Effector memory CD4-positive, alpha-beta T cell (primary cell): ENCODE measurements around the gene DEDD.
A peak's percentile ranks its signal among the peaks of the same experiment; 100 is the strongest.

ENCODE experiments used
- DNase-seq, 3 donors: peaks; one replicate each; pipeline ENCODE4 v3.0.0-alpha.2; 2020
- H3K27ac ChIP-seq: 2 replicates; pipeline ENCODE4 v1.7.0; 2013; ENCODE audit warnings: mild to moderate bottlenecking, low read length, moderate library complexity; ENCODE audit not compliant: insufficient read depth, poor library complexity, severe bottlenecking
- H3K27me3 ChIP-seq: replicated peaks from 2 replicates; pipeline ENCODE4 v1.7.0; 2013; ENCODE audit warnings: mild to moderate bottlenecking, low read length; ENCODE audit not compliant: insufficient read depth, control insufficient read depth, poor library complexity, severe bottlenecking
- H3K36me3 ChIP-seq: 2 replicates; pipeline ENCODE4 v1.7.0; 2013; ENCODE audit warnings: mild to moderate bottlenecking, low read length, moderate library complexity; ENCODE audit not compliant: control insufficient read depth, insufficient read depth
- H3K4me1 ChIP-seq: 2 replicates; pipeline ENCODE4 v1.7.0; 2013; ENCODE audit warnings: low read length, mild to moderate bottlenecking; ENCODE audit not compliant: control insufficient read depth, insufficient read depth, poor library complexity, severe bottlenecking
- H3K4me3 ChIP-seq: 2 replicates; pipeline ENCODE4 v1.7.0; 2013; ENCODE audit warnings: low read length, low read depth, mild to moderate bottlenecking; ENCODE audit not compliant: insufficient read depth, poor library complexity, severe bottlenecking
- H3K9me3 ChIP-seq: 2 replicates; pipeline ENCODE4 v1.7.0; 2013; ENCODE audit warnings: mild to moderate bottlenecking, low read length, moderate library complexity; ENCODE audit not compliant: control insufficient read depth

DEDD gene

GRCh38 chr1:161153682-161154337, 21.3 kb upstream of the DEDD start, which contains the start of gene UFC1:
UFC1 (plus strand) TSS chr1:161153978; CDS start chr1:161153998, 20 bp downstream.
- Histone ChIP-seq H3K9me3 (no peaks in the 10 kb centered on the region), H3K4me3 (peak within 1 kb of the TSS; percentile 89), H3K4me1 (peaks cover 4% of the 10 kb centered on the region), H3K27ac (peak within 1 kb of the TSS; percentile 97), H3K27me3 (no peaks in the 10 kb centered on the region), H3K36me3 (peaks cover 3% of the 10 kb centered on the region)
- peak; percentile 68 to 75 (median 74) for DNase-seq

GRCh38 chr1:161153176-161153575, 20.7 kb upstream of the DEDD start:
- Histone ChIP-seq H3K27ac (peak overlapping the region; percentile 97), H3K27me3 (no peaks in the 10 kb centered on the region), H3K4me3 (peak overlapping the region; percentile 89), H3K4me1 (peaks cover 4% of the 10 kb centered on the region), H3K36me3 (peaks cover 3% of the 10 kb centered on the region), H3K9me3 (no peaks in the 10 kb centered on the region)
- no peak for DNase-seq

DNA sequence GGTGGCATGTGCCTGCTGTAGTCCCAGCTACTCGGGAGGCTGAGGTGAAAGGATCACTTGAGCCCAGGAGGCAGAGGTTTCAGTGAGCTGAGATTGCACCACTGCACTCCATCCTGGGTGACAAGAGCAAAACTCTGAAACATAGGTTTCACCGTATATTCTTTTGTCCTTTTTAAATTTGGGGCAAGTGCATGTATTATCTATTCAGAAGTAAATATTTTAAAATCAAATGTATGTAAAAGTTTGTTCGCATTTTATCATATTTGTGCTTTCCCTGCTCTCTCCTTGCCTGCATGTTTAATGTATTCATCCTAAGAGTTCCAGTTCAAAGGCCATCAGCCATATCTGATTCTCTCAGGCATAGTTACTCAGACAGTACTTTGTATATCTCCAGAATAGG, 13.4 kb upstream of the DEDD start:
- Histone ChIP-seq H3K27ac (no peak overlapping the region), H3K4me3 (no peak overlapping the region), H3K36me3 (no peaks in the 10 kb centered on the region), H3K4me1 (no peaks in the 10 kb centered on the region), H3K9me3 (no peaks in the 10 kb centered on the region), H3K27me3 (no peaks in the 10 kb centered on the region)
- no peak for DNase-seq

GRCh38 chr1:161140755-161141400, 8.4 kb upstream of the DEDD start:
- no peaks in the 10 kb centered on the region for H3K9me3 ChIP-seq
- H3K36me3 ChIP-seq, result no peaks in the 10 kb centered on the region

GRCh38 chr1:161139766-161140165, 7.3 kb upstream of the DEDD start:
- peak in 1 of 3 donors; percentile 21 for DNase-seq
- Histone ChIP-seq H3K4me1 (no peaks in the 10 kb centered on the region), H3K4me3 (no peak overlapping the region), H3K27me3 (no peaks in the 10 kb centered on the region), H3K9me3 (no peaks in the 10 kb centered on the region), H3K36me3 (no peaks in the 10 kb centered on the region), H3K27ac (no peak overlapping the region)

More at GRCh38 chr1:161140755-161141400, 8.4 kb upstream of the DEDD start:
- no peak for DNase-seq
- Histone ChIP-seq H3K4me3 (no peak overlapping the region), H3K4me1 (no peaks in the 10 kb centered on the region), H3K27me3 (no peaks in the 10 kb centered on the region), H3K27ac (no peak overlapping the region)

DNA sequence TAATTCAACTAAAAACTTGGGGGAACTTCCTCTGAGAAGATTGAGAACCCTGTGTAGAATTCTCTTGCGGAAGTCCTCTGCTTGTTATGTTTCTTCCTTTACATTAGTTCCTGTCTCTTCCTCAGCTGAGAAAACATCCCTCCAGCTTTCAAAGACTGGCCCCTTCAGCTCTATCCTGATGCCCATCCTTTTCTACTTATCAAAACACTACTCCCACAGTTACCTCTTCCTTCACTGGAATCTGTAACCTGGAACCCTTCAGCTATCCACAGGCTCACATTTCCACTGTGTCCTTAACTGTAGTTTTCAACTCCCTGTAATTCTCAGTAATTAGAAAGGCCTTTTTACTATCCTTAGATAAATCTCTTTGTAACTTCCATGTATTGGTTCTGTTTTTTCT, 6.0 kb upstream of the DEDD start:
- no peak overlapping the region for H3K4me3 ChIP-seq
- no peak overlapping the region for H3K27ac ChIP-seq
- H3K4me1 ChIP-seq, result peaks cover 6% of the 10 kb centered on the region
- H3K9me3 ChIP-seq, result no peaks in the 10 kb centered on the region
- no peaks in the 10 kb centered on the region for H3K27me3 ChIP-seq
- DNase-seq, result no peak
- no peaks in the 10 kb centered on the region for H3K36me3 ChIP-seq

GRCh38 chr1:161137881-161138280, 5.4 kb upstream of the DEDD start:
- Histone ChIP-seq H3K27me3 (no peaks in the 10 kb centered on the region), H3K4me1 (peaks cover 8% of the 10 kb centered on the region), H3K36me3 (no peaks in the 10 kb centered on the region), H3K4me3 (no peak overlapping the region), H3K27ac (no peak overlapping the region), H3K9me3 (no peaks in the 10 kb centered on the region)
- DNase-seq, result no peak

DNA sequence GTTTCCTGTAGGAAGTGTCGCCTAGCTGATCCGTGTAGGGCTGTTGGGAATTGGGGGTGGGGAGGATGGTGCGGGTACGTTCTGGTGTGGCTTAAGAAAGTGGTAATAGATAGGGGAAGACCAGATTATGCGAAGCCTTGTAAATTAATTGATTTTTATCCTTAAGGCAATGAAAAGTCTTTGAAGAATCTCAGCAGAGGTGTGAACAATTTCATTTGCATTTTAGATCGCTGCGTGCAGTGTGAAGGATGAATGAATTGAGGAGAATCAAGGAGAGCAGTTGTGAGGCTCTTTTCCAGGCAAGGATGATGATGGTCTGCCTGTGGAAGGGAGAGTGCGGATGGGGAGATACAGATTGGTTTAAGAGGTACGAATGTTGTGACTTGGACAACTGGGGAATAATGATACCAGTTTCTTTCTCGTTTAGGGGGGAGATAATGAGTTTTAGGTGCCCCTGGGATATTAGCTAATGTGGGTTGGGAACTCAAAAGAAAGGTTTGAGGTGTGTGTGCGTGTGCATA, 813 bp upstream of the DEDD start:
- H3K4me1 ChIP-seq, result peaks cover 18% of the 10 kb centered on the region

GRCh38 chr1:161131523-161132409, 701 bp downstream of the DEDD start:
- DNase-seq, result peak in 1 of 3 donors; percentile 12
- H3K4me1 ChIP-seq, result peaks cover 18% of the 10 kb centered on the region
- no peaks in the 10 kb centered on the region for H3K27me3 ChIP-seq

More for the DNA sequence above, 813 bp upstream of the DEDD start:
- no peak for DNase-seq
- peak overlapping the region; percentile 81 for H3K27ac ChIP-seq
- no peaks in the 10 kb centered on the region for H3K36me3 ChIP-seq
- no peaks in the 10 kb centered on the region for H3K27me3 ChIP-seq
- no peaks in the 10 kb centered on the region for H3K9me3 ChIP-seq
- H3K4me3 ChIP-seq, result peak overlapping the region; percentile 73

More at GRCh38 chr1:161131523-161132409, 701 bp downstream of the DEDD start:
- H3K36me3 ChIP-seq, result peaks cover 2% of the 10 kb centered on the region
- H3K27ac ChIP-seq, result peak overlapping the region; percentile 81
- H3K9me3 ChIP-seq, result no peaks in the 10 kb centered on the region
- H3K4me3 ChIP-seq, result peak overlapping the region; percentile 73
